ENCODE results near the gene ACOX2. TPM values are rescaled to one million over a fixed set of nuclear protein-coding genes. Genes with fewer than 3 reads are reported as not detected.

Gene ACOX2
- total and polyA plus RNA-seq, 4 donors: 74.3 to 214 (median 141) TPM

DNA sequence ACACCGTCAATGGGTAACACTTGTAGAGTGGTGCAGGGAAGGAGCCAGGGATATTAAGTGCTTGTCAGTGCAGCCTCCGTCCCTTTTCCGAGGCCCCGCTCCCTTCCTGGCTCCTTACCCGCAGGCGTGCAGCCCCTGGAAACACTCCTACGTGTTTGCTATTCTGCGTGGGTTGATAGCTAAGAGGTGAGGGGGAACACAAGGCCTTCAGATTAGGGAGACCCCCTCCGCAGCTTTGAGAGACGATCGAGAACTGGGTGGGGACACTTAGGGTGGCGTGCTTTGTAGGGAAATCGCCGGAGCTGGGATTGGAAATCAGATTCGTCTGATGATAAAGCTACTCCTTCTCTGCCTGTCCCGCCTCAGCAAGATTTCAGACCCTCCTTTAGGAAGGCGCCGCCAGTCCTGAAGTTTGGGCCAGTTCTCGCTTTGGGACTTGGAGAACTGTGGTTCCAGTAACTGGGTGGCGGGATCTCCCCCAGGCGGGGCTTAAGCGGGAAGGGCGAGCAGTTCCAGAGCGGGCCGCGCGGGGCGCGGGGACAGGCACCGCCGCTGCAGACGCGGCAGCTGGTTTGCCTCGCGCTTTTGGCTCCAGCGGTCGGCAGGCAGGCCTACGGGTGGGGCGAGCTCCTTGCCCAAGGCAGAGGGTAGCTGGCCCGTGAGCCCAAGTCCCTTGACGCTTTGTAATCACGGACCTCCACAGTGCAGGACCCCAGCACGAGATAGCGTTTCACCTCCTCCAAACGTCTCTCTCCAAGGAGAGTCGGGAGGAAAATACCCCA, 48.2 kb upstream of the ACOX2 start:
- peak overlapping the region in 1 of 2 donors; percentile 93 for H3K9ac ChIP-seq (ENCODE audit: low read depth in 1 of 2, low read length in 2 of 2)
- no peaks in the 10 kb centered on the region for H3K36me3 ChIP-seq (ENCODE audit: control insufficient read depth in 4 of 4, insufficient read depth in 3 of 4, low read depth in 1 of 4, low read length in 3 of 4)
- WGBS: 8% methylated on average over 46 of the region's 46 CpGs
- peaks cover 3 to 10% (median 6%) of the 10 kb centered on the region in 4 donors for H3K4me1 ChIP-seq (ENCODE audit: control insufficient read depth in 4 of 4, insufficient read depth in 4 of 4, low read length in 3 of 4)
- H3K27me3 ChIP-seq (ENCODE audit: control insufficient read depth in 4 of 4, insufficient read depth in 4 of 4, low read length in 3 of 4): no peaks in the 10 kb centered on the region
- no peaks in the 10 kb centered on the region for H3K9me3 ChIP-seq (ENCODE audit: control insufficient read depth in 4 of 4, low read length in 3 of 4)
- TF ChIP-seq YY1 (IDR thresholded peaks at IDR 0.05) (no peak), JUND (IDR thresholded peaks at IDR 0.05) (no peak), FOXA1 (IDR thresholded peaks at IDR 0.05) (no peak), NR2F2 (IDR thresholded peaks at IDR 0.05) (no peak), SP1 (IDR thresholded peaks at IDR 0.05) (peak; percentile 19), ATF3 (IDR thresholded peaks at IDR 0.05) (no peak), FOXA2 (IDR thresholded peaks at IDR 0.05) (no peak), EGR1 (IDR thresholded peaks at IDR 0.05; ENCODE audit: low read depth in 2 of 2) (no peak), HNF4A (conservative IDR thresholded peaks at IDR 0.05) (no peak), TAF1 (conservative IDR thresholded peaks at IDR 0.05) (no peak), RXRA (IDR thresholded peaks at IDR 0.05) (no peak), GABPA (IDR thresholded peaks at IDR 0.05 in 1 of 2, conservative IDR thresholded peaks at IDR 0.05 in 1 of 2) (no peak), HNF4G (IDR thresholded peaks at IDR 0.05) (no peak), MAX (IDR thresholded peaks at IDR 0.05) (no peak), RAD21 (IDR thresholded peaks at IDR 0.05) (peak; percentile 61 to 80)
- TF ChIP-seq, protein P1, sequence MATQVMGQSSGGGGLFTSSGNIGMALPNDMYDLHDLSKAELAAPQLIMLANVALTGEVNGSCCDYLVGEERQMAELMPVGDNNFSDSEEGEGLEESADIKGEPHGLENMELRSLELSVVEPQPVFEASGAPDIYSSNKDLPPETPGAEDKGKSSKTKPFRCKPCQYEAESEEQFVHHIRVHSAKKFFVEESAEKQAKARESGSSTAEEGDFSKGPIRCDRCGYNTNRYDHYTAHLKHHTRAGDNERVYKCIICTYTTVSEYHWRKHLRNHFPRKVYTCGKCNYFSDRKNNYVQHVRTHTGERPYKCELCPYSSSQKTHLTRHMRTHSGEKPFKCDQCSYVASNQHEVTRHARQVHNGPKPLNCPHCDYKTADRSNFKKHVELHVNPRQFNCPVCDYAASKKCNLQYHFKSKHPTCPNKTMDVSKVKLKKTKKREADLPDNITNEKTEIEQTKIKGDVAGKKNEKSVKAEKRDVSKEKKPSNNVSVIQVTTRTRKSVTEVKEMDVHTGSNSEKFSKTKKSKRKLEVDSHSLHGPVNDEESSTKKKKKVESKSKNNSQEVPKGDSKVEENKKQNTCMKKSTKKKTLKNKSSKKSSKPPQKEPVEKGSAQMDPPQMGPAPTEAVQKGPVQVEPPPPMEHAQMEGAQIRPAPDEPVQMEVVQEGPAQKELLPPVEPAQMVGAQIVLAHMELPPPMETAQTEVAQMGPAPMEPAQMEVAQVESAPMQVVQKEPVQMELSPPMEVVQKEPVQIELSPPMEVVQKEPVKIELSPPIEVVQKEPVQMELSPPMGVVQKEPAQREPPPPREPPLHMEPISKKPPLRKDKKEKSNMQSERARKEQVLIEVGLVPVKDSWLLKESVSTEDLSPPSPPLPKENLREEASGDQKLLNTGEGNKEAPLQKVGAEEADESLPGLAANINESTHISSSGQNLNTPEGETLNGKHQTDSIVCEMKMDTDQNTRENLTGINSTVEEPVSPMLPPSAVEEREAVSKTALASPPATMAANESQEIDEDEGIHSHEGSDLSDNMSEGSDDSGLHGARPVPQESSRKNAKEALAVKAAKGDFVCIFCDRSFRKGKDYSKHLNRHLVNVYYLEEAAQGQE (IDR thresholded peaks at IDR 0.05): no peak
- TF ChIP-seq, protein P2, sequence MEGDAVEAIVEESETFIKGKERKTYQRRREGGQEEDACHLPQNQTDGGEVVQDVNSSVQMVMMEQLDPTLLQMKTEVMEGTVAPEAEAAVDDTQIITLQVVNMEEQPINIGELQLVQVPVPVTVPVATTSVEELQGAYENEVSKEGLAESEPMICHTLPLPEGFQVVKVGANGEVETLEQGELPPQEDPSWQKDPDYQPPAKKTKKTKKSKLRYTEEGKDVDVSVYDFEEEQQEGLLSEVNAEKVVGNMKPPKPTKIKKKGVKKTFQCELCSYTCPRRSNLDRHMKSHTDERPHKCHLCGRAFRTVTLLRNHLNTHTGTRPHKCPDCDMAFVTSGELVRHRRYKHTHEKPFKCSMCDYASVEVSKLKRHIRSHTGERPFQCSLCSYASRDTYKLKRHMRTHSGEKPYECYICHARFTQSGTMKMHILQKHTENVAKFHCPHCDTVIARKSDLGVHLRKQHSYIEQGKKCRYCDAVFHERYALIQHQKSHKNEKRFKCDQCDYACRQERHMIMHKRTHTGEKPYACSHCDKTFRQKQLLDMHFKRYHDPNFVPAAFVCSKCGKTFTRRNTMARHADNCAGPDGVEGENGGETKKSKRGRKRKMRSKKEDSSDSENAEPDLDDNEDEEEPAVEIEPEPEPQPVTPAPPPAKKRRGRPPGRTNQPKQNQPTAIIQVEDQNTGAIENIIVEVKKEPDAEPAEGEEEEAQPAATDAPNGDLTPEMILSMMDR (IDR thresholded peaks at IDR 0.05; ENCODE audit: low read depth, low read length, missing input control): peak; percentile 90
- TF ChIP-seq, protein P3, sequence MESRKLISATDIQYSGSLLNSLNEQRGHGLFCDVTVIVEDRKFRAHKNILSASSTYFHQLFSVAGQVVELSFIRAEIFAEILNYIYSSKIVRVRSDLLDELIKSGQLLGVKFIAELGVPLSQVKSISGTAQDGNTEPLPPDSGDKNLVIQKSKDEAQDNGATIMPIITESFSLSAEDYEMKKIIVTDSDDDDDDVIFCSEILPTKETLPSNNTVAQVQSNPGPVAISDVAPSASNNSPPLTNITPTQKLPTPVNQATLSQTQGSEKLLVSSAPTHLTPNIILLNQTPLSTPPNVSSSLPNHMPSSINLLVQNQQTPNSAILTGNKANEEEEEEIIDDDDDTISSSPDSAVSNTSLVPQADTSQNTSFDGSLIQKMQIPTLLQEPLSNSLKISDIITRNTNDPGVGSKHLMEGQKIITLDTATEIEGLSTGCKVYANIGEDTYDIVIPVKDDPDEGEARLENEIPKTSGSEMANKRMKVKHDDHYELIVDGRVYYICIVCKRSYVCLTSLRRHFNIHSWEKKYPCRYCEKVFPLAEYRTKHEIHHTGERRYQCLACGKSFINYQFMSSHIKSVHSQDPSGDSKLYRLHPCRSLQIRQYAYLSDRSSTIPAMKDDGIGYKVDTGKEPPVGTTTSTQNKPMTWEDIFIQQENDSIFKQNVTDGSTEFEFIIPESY (IDR thresholded peaks at IDR 0.05): no peak
- peak; percentile 57 for DNase-seq (ENCODE audit: low spot score)
- H3K27ac ChIP-seq (ENCODE audit: low read depth in 1 of 2, low read length in 2 of 2): peak overlapping the region in 1 of 2 donors; percentile 82
- peak overlapping the region; percentile 61 to 92 (median 61) for H3K4me3 ChIP-seq (ENCODE audit: low read depth in 1 of 3, low read length in 3 of 3)
